MM.1S (cell line): ENCODE measurements around the gene RFX7.

Experiments
- DNase-seq: peaks from one replicate; pipeline ENCODE4 v3.0.0-alpha.2; 2015
- H2AFZ ChIP-seq: fragments of 300-600 bp; sonication (generic); 2 replicates; pipeline ENCODE4 v1.6.0; 2016; ENCODE audit warnings: antibody characterized with exemption, low read length
- H3F3A ChIP-seq: fragments of 300-600 bp; sonication (generic); 2 replicates; pipeline ENCODE4 v1.6.1; 2016; ENCODE audit warnings: mild to moderate bottlenecking, antibody characterized with exemption, low read length, moderate library complexity, mixed read lengths; ENCODE audit not compliant: insufficient read depth
- H3K27ac ChIP-seq: fragments of 300-600 bp; sonication (generic); 2 replicates; pipeline ENCODE4 v1.5.1; 2016; ENCODE audit warnings: mild to moderate bottlenecking, low read length
- H3K27me3 ChIP-seq: fragments of 300-600 bp; sonication (generic); replicated peaks from 2 replicates; pipeline ENCODE4 v1.6.0; 2016; ENCODE audit warnings: low read length; ENCODE audit not compliant: insufficient read depth
- H3K36me3 ChIP-seq: fragments of 300-600 bp; sonication (generic); replicated peaks from 2 replicates; pipeline ENCODE4 v1.6.1; 2016; ENCODE audit warnings: mild to moderate bottlenecking, low read length, mixed read lengths; ENCODE audit not compliant: insufficient read depth
- H3K4me1 ChIP-seq: fragments of 300-600 bp; sonication (generic); 2 replicates; pipeline ENCODE4 v1.6.1; 2016; ENCODE audit warnings: low read length, mixed read lengths
- H3K4me2 ChIP-seq: fragments of 300-600 bp; sonication (generic); 2 replicates; pipeline ENCODE4 v1.6.0; 2016; ENCODE audit warnings: low read depth, low read length
- H3K4me3 ChIP-seq: fragments of 300-600 bp; sonication (generic); 2 replicates; pipeline ENCODE4 v1.5.1; 2016; ENCODE audit warnings: low read length, mixed read lengths
- H3K79me2 ChIP-seq: fragments of 300-600 bp; sonication (generic); 2 replicates; pipeline ENCODE4 v1.6.1; 2016; ENCODE audit warnings: mixed run types, low read length, mixed read lengths
- H3K9ac ChIP-seq: fragments of 300-600 bp; sonication (generic); 2 replicates; pipeline ENCODE4 v1.6.1; 2016; ENCODE audit warnings: low read length, mixed read lengths
- H3K9me2 ChIP-seq: fragments of 300-600 bp; sonication (generic); replicated peaks from 2 replicates; pipeline ENCODE4 v1.6.1; 2016; ENCODE audit warnings: mild to moderate bottlenecking, low read length, mixed read lengths; ENCODE audit not compliant: insufficient read depth
- H3K9me3 ChIP-seq: fragments of 300-600 bp; sonication (generic); replicated peaks from 2 replicates; pipeline ENCODE4 v1.6.1; 2016; ENCODE audit warnings: mild to moderate bottlenecking, low read length, mixed read lengths; ENCODE audit not compliant: insufficient read depth
- H4K20me1 ChIP-seq: fragments of 300-600 bp; sonication (generic); 2 replicates; pipeline ENCODE4 v1.6.1; 2016; ENCODE audit warnings: mild to moderate bottlenecking, low read length, moderate library complexity, mixed read lengths; ENCODE audit not compliant: insufficient read depth
- CTCF ChIP-seq: fragments of 300-600 bp; sonication (generic); IDR thresholded peaks from 2 replicates; pipeline ENCODE4 v1.5.1; 2016; ENCODE audit warnings: antibody characterized with exemption, low read length, mixed read lengths
- EZH2 ChIP-seq: fragments of 300-600 bp; sonication (generic); optimal IDR thresholded peaks from 2 replicates; pipeline ENCODE3; 2017; ENCODE audit warnings: low read depth, mild to moderate bottlenecking, antibody characterized with exemption, low read length, mixed read lengths
- EZH2phosphoT487 ChIP-seq: fragments of 300-600 bp; sonication (generic); IDR thresholded peaks from 2 replicates; pipeline ENCODE4 v1.6.1; 2018; ENCODE audit warnings: antibody characterized with exemption, low read length

The RFX7 gene

GRCh38 chr15:56049577-56049976 is 194.1 kb downstream of the RFX7 start:
- Histone ChIP-seq H3K79me2 (no peaks in the 10 kb centered on the region), H3K27ac (no peak overlapping the region)
- no peak for DNase-seq

GRCh38 chr15:56047354-56047753 is 196.3 kb downstream of the RFX7 start:
- DNase-seq = no peak

More at GRCh38 chr15:56049577-56049976, 194.1 kb downstream of the RFX7 start:
- no peak overlapping the region for H3K4me3 ChIP-seq
- H3K27me3 ChIP-seq = no peaks in the 10 kb centered on the region
- H3K36me3 ChIP-seq = no peaks in the 10 kb centered on the region
- H4K20me1 ChIP-seq = no peaks in the 10 kb centered on the region
- H3F3A ChIP-seq = no peaks in the 10 kb centered on the region
- TF ChIP-seq EZH2phosphoT487 = no peak
- TF ChIP-seq EZH2 = no peak
- TF ChIP-seq CTCF = no peak
- H3K9me3 ChIP-seq = no peaks in the 10 kb centered on the region
- no peak overlapping the region for H3K4me2 ChIP-seq
- no peaks in the 10 kb centered on the region for H3K9me2 ChIP-seq
- H3K4me1 ChIP-seq = no peaks in the 10 kb centered on the region
- no peak overlapping the region for H3K9ac ChIP-seq
- H2AFZ ChIP-seq = no peak overlapping the region

GRCh38 chr15:56045068-56045748 is 198.5 kb downstream of the RFX7 start:
- DNase-seq = no peak
- H3K27me3 ChIP-seq = no peaks in the 10 kb centered on the region
- H3K4me2 ChIP-seq = no peak overlapping the region
- H3K4me3 ChIP-seq = no peak overlapping the region
- H3K9me2 ChIP-seq = no peaks in the 10 kb centered on the region
- H3K9me3 ChIP-seq = no peaks in the 10 kb centered on the region
- TF ChIP-seq CTCF (no peak), EZH2 (no peak), EZH2phosphoT487 (no peak)
- no peaks in the 10 kb centered on the region for H3K79me2 ChIP-seq
- no peaks in the 10 kb centered on the region for H3K36me3 ChIP-seq
- H4K20me1 ChIP-seq = no peaks in the 10 kb centered on the region
- no peaks in the 10 kb centered on the region for H3F3A ChIP-seq
- H3K27ac ChIP-seq = no peak overlapping the region
- no peak overlapping the region for H3K9ac ChIP-seq
- no peak overlapping the region for H2AFZ ChIP-seq
- no peaks in the 10 kb centered on the region for H3K4me1 ChIP-seq

More at GRCh38 chr15:56047354-56047753, 196.3 kb downstream of the RFX7 start:
- H3K9ac ChIP-seq = no peak overlapping the region
- no peak overlapping the region for H2AFZ ChIP-seq
- H3K4me1 ChIP-seq = no peaks in the 10 kb centered on the region
- no peak overlapping the region for H3K27ac ChIP-seq
- H3K9me3 ChIP-seq = no peaks in the 10 kb centered on the region
- no peaks in the 10 kb centered on the region for H4K20me1 ChIP-seq
- H3K79me2 ChIP-seq = no peaks in the 10 kb centered on the region
- H3K4me3 ChIP-seq = no peak overlapping the region
- no peaks in the 10 kb centered on the region for H3K9me2 ChIP-seq
- no peaks in the 10 kb centered on the region for H3K36me3 ChIP-seq
- TF ChIP-seq EZH2 (no peak), CTCF (no peak), EZH2phosphoT487 (no peak)
- H3F3A ChIP-seq = no peaks in the 10 kb centered on the region
- H3K4me2 ChIP-seq = no peak overlapping the region
- no peaks in the 10 kb centered on the region for H3K27me3 ChIP-seq
